DMS153 (cell line): ENCODE measurements around the gene UBL5.
"Not testable (repeated sequence)": the region's sequence is repeated elsewhere in the genome, so short reads cannot be mapped to it uniquely, and the experiment has no call there.

ENCODE experiments used
- DNase-seq: peaks from one replicate; lab custom pipeline; 2025; lab: John Stamatoyannopoulos, UW

The UBL5 gene

DNA sequence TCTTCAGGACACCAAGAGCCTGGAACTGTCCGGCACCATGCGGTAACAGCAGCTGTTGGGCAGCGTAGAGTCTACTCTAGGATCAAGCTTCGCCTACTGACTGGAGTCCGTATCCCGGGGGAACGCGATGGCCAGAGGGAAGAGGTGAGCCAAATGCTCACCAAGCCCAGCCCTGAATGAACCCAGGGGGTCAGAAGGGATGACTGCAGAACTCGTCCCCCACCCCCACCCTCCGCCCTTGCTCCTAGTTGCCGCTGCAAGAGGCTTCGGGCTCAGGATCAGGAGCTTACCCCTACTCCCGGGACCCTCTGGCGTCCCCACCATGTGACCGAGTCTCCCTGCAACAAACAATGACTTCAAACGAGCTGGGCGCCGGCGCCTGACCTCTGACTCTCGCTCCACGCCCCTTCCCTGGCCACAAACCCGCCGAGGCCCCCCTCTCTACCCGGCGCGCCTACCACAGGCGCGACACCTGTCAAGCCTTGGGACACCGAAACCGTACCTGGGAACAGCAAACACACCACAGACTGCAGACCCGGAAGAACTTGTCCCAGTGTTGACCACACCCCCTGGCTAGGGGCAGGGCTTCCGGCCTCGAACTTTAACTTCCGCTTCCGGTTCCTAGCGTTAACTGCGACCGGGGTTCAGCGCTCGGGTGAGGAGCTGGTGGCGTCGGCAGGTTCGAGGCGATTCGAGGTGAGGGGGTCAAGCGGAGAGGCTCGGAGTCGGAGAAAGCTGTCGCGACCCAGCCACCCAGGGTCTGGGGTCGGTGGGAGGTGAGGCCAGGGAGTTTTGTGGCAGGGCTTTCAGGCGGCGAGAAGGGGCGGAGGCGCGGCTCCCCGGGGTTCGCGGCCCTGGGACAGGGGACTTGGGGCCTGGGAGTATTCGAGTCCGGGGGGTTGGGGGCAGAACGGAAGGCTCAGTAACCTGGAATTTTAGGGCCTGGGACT is at the start of gene UBL5:
Gene UBL5 (plus strand): TSS at position 630 of the 950 bp plus-strand sequence. CDS start 420 bp downstream, outside the sequence.
- peak; percentile 76 for DNase-seq

DNA sequence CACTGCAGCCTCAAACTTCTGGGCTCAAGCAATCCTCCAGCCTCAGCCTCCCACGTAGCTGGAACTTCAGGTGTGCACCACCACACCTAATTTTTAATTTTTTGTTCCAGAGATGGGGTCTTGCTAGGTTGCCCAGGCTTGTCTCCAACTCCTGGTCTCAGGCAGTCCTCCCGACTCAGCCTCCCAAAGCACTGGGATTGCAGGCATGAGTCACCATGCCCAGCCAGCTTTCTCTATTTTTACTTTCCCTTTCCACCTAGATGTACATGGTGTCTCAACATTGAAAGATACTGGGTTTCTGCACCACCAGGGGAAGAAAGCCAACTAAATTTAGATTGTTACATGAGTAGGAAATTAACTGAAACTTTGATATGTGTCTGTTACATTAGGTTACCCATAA is 45.4 kb upstream of the UBL5 start:
- no peak for DNase-seq

GRCh38 chr19:9784163-9784496 is 43.6 kb upstream of the UBL5 start:
- not testable (repeated sequence) for DNase-seq

GRCh38 chr19:9785367-9786331 is 42.1 kb upstream of the UBL5 start:
- DNase-seq, result peak; percentile 95

DNA sequence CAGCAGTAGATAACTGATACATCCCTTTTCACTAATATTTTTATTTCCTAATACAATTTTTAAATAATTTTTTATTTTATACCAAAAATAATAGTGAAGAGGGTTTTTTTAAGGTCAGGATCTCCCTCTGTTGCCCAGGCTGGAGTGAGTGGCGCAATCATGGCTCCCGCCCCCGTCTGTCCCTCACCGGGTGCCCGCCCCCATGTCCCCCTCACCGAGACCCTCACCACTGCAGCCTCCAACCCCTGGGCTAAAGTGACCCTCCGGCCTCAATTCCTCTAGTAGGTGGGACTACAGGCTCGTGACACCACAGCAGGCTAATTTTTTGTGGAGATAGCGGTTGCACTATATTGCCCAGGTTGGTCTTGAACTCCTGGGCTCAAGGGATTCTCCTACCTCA is 41.4 kb upstream of the UBL5 start:
- no peak for DNase-seq

DNA sequence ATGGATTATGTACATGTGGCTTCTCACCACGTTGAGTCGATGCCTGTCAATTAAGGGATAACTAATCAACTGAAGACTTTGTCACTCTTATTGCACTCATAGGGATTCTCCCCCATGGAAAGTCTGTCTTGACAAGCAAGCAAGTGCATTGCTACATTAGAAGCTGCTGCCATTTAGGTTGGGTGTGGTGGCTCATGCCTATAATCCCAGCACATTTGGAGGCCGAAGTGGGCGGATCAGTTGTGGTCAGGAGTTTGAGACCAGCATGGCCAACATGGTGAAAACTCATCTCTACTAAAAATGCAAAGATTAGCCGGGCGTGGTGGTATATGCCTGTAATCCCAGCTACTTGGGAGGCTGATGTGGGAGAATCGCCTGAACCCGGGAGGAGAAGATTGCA is 40.9 kb upstream of the UBL5 start:
- no peak for DNase-seq

DNA sequence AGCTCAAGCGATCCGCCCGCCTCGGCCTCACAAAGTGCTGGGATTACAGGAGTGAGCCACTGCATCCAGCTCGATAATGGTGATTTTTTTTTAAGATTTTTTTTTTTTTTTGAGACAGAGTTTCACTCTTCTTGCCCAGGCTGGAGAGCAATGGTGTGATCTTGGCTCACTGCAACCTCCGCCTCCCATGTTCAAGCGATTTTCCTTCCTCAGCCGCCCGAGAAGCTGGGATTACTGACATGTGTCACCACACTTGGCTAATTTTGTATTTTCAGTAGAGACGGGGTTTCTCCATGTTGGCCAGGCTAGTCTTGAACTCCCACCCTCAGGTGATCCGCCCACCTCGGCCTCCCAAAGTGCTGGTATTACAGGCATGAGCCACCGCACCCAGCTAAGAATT is 39.1 kb upstream of the UBL5 start:
- DNase-seq, result not testable (repeated sequence)

DNA sequence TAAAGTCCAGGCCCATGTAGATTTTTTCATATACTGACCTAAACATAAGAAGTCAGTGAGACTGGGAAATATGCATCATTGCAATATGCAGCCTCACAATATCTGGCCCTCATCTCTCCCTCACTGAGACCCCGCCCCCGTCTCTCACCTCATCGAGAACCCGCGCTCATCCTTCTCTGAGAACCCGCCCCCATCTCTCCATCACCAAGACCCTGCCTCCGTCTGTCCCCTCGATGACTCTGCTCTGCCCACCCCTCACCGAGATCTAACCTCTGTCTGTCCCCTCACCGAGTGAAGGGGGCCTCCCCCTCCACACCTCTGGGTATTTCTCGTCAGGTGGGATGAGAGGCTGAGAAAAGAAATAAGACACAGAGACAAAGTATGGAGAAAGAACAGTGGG is 38.7 kb upstream of the UBL5 start:
- DNase-seq, result no peak

GRCh38 chr19:9789579-9789978 is 38.1 kb upstream of the UBL5 start:
- DNase-seq, result not testable (repeated sequence)

- DNase-seq, result not testable (repeated sequence)
Measured at GRCh38 chr19:9791073-9791367, 36.7 kb upstream of the UBL5 start.

DNA sequence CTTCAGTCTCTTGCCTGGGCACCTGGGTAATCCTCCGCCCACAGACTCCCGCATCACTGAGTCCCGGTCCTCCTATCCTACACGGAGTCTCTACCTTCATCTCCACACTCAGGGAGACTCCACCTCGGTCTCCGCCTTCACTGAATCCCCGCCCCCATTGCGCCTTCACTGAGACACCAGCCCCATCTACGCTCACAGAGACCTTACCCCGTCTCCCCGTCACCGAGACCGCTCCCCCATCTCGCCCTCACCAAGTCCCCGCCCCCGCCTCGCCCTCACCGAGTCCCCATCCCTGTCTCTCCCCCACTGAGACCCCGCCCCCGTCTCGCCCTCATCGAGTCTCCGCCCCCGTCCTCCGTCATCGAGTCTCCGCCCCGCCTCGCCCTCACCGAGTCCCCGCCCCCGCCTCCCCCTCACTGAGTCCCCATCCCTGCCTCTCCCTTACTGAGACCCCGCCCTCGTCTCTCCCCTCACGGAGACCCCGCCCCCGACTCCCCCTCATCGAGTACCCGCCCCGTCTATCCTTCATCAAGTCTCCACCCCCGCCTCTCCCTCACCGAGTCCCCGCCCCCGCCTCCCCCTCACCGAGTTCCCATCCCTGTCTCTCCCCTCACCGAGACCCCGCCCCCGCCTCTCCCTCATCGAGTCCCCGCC is 36.0 kb upstream of the UBL5 start:
- peak; percentile 94 for DNase-seq

- DNase-seq, result peak; percentile 92
Measured at GRCh38 chr19:9792206-9793070, 35.3 kb upstream of the UBL5 start.

DNA sequence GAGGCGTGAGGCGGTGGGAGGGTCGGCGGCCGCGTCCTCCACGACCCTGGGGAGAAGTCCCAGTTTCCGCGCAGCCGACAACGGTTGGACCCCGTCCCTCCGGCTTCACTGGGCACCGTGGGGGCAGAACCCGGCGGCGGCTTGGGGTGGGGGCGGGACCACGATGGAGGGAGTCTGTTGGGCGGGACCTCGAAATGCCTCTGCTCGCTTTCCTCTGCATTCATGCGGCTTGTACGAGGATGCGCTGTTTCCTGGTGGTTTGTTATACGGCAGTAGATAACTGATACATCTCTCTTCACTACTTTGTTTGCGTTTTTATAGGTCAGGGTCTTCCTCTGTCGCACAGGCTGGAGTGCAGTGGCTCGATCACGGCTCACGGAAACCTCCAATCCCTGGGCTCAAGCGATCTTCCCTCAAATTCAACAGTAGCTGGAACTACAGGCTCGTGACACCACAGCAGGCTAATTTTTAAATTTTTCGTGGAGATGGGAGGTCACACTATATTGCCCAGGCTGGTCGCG is 34.6 kb upstream of the UBL5 start:
- no peak for DNase-seq

DNA sequence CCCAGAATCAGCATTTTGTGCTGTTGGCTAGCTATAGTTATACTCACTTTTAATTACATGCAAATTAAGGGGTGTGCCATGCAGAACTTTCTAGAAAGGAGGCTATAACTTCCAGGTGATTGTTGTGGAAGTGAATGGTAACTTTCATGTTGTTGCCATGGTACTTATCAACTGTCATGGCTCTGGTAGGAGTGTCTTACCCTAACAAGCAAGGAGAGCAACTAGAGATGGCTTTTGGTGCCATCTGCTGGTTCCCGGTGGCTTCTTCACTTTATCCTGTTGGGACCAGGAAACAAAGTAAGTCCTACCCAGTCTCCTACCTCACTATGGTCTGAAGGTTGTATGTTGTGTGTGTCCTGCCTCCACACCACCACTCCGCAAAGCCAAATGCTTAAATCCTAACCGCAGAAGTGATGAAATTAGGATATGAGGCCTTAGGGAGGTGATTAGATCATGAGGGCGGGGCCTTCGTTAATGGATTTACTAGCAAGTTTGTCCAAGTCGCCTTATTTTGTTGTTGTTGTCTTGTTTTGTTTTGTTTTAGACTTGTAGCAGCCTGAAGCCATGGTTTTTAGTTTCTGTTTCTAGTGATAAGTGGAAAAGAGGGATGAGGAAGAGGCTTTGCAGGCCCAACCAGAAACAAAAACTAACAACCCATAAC is 31.5 kb upstream of the UBL5 start:
- peak; percentile 83 for DNase-seq

DNA sequence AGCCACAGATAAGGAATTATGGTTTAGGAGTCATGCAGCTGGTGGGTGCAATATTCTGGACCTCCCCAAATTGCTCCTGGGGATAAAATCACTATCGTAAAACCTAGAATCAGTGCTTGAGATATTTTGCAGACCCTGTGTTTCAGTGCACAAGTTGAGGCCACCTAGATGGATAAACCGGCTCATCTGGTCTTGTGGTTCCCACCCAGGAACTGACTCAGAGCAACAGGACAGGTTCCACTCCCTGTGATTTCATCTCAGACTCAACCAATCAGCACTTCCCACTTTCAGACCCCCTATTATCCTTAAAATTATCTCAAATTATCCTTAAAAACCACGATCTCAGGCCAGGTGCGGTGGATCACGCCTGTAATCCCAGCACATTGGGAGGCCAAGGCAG is 29.8 kb upstream of the UBL5 start:
- DNase-seq, result no peak

DNA sequence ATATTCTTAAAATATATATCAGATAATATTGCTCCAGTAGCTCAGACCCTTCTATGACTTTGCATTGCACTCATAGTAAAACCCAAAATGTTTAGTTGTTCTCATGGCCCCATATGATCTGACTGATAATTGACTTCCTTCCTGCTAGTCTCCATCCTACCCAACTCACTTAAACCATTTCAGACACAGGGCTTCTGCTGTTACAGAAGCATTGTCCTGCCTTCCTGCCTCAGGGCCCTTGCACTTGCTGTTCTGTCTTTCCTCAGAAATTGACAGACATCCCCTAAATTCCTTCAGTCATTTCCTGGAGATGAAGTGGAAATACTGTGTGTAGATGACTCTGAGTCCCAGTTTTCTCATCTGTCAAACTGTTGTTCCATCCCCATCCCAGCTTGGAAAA is 28.6 kb upstream of the UBL5 start:
- DNase-seq, result no peak

DNA sequence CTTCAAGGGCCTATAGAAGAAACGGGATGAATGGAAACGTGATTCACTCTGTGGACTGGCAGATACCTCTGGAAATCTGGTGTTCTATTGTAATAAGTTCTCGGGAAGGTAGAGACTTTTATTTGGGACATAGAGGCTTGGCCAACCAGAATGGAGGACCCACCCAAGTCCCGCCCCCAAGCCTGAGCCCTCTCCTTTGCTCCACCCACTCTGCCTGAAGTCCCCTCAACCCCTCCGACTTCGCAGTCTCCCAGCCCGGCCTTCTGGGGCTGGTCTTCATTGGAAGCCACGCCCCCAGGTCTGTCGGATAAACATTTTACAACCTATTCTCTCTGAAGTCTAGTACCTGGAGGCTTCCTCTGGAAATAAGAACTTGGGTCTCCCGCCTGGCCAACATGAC is 25.7 kb upstream of the UBL5 start:
- DNase-seq, result no peak

DNA sequence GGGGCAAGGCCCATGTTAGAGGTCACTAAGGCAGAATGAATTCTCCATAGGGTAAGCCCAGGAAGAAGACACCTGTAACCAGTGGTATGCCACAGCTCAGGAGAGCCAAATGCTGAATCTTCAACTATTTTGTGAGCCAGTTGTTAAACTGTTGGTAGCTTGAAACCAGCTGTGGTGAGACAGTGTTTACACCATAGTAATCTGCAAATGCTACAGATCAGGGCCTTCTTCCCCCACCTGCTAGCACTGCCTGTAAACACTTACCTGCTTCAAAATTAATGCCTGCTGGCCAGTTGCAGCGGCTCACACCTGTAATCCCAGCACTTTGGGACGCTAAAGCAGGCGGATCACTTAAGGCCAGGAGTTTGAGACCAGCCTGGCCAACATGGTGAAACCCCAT is 20.9 kb upstream of the UBL5 start:
- no peak for DNase-seq

GRCh38 chr19:9808855-9809824 is 18.6 kb upstream of the UBL5 start:
- no peak for DNase-seq
